22Rv1 (cell line): Measurements from ENCODE around the gene PAPOLB.

Experiments
- H3K27ac ChIP-seq: fragments of 450-650 bp; 2 replicates; pipeline ENCODE4 v1.5.1; 2017
- CTCF ChIP-seq: fragments of 450-650 bp; IDR thresholded peaks from 2 replicates; pipeline ENCODE4 v1.5.1; 2017; ENCODE audit warnings: mild to moderate bottlenecking
- ZFX ChIP-seq: fragments of 450-650 bp; IDR thresholded peaks from 2 replicates; pipeline ENCODE4 v1.6.1; 2017; ENCODE audit warnings: antibody characterized with exemption, borderline replicate concordance

Gene PAPOLB

GRCh38 chr7:4861673-4862072 lies at the start of gene PAPOLB:
PAPOLB (minus strand) TSS chr7:4862030; CDS start chr7:4861810, 220 bp downstream.
- no peak for TF ChIP-seq CTCF
- H3K27ac ChIP-seq: no peak within 1 kb of the TSS

GRCh38 chr7:4911111-4911828 lies 49.4 kb upstream of the PAPOLB start:
- TF ChIP-seq CTCF (no peak), ZFX (no peak)
- no peak overlapping the region for H3K27ac ChIP-seq

- no peak overlapping the region for H3K27ac ChIP-seq
- no peak for TF ChIP-seq ZFX
- TF ChIP-seq CTCF: no peak
Measured at GRCh38 chr7:4906682-4907081, 44.9 kb upstream of the PAPOLB start.

- no peak overlapping the region for H3K27ac ChIP-seq
- TF ChIP-seq CTCF (no peak), ZFX (no peak)
Measured at GRCh38 chr7:4905171-4905570, 43.3 kb upstream of the PAPOLB start.

- TF ChIP-seq ZFX (no peak), CTCF (no peak)
- no peak overlapping the region for H3K27ac ChIP-seq
Measured at GRCh38 chr7:4904346-4904745, 42.5 kb upstream of the PAPOLB start.

GRCh38 chr7:4895766-4896165 lies 33.9 kb upstream of the PAPOLB start:
- no peak for TF ChIP-seq ZFX
- no peak for TF ChIP-seq CTCF
- H3K27ac ChIP-seq: no peak overlapping the region

GRCh38 chr7:4894482-4894881 lies 32.7 kb upstream of the PAPOLB start:
- TF ChIP-seq ZFX (no peak), CTCF (no peak)
- no peak overlapping the region for H3K27ac ChIP-seq
